Ovary (tissue), 9 donors: Measurements from ENCODE around the gene CRYZL1. TPM values are rescaled to one million over a fixed set of nuclear protein-coding genes. Genes with fewer than 3 reads are reported as not detected.
A peak's percentile ranks its signal among the peaks of the same experiment; 100 is the strongest.

ENCODE experiments used
- DNase-seq, 5 donors: peaks; one replicate each; pipeline ENCODE4 v3.0.0-alpha.2; 2019 to 2020
- H3K27ac ChIP-seq, 2 donors: fragments of 200-600 bp; one replicate each; pipeline versions ENCODE4 v1.5.1 to v1.8.0; 2019 to 2022
- H3K27me3 ChIP-seq: fragments of 200-600 bp; one replicate; pipeline ENCODE4 v1.8.0; 2022
- H3K36me3 ChIP-seq: fragments of 200-600 bp; sonication (generic); one replicate; pipeline ENCODE4 v1.5.1; 2019
- H3K4me1 ChIP-seq: one replicate; pipeline ENCODE4 v1.8.1; 2013; ENCODE audit warnings: mild to moderate bottlenecking, moderate library complexity; ENCODE audit not compliant: insufficient read depth
- H3K4me3 ChIP-seq: fragments of 200-600 bp; sonication (generic); one replicate; pipeline ENCODE4 v1.5.1; 2017
- H3K9me3 ChIP-seq, 2 donors: fragments of 200-600 bp in 1 of 2; sonication (generic) in 1 of 2; one replicate each; pipeline versions ENCODE4 v1.5.1 to v1.8.1; 2013 to 2019; ENCODE audit warnings: mild to moderate bottlenecking in 1 of 2, moderate library complexity in 1 of 2
- CTCF ChIP-seq, 3 donors: fragments of 450-650 bp in 2 of 3; fragments of 200-600 bp in 1 of 3; IDR thresholded peaks; one replicate each; pipeline versions ENCODE4 v1.5.1 to v1.8.0; 2016 to 2022; ENCODE audit warnings: antibody characterized with exemption in 3 of 3, mild to moderate bottlenecking in 1 of 3
- EP300 ChIP-seq: sonication (generic); formaldehyde crosslinking; IDR thresholded peaks from one replicate; pipeline ENCODE4 v1.6.1; 2017; ENCODE audit warnings: antibody characterized with exemption
- POLR2A ChIP-seq: fragments of 450-650 bp; IDR thresholded peaks from one replicate; pipeline ENCODE4 v1.6.1; 2017; ENCODE audit warnings: antibody characterized with exemption, mild to moderate bottlenecking, moderate library complexity
- WGBS, 3 donors: extraction: QIAGEN DNeasy Blood & Tissue Kit in 1 of 3; methylation state at CpG; one replicate each; pipeline versions ENCODE4 v1.1.5 to v1.1.7; 2013 to 2017; 5-methylcytosine and 5-hydroxymethylcytosine counted together
- intact Hi-C, 4 donors: fragments of 100-400 bp; cut with DNase I; formaldehyde crosslinking; loops; one replicate each; pipeline versions ENCODE4 v1.11.0 to v1.15.1; 2022 to 2023
- polyA plus RNA-seq, 2 donors: library from polyadenylated mRNA; stranded (reverse); fragments of 200-250 nt in 1 of 2; fragments of 350-450 nt in 1 of 2; fragmentation: Illumina TruSeq in 1 of 2; extraction: RNeasy Lipid Tissue Mini Kit (QIAGEN cat#74804) in 1 of 2; gene quantifications; one replicate each; pipeline ENCODE4 v1.2.3, GENCODE V29; 2013 to 2014
- total RNA-seq, 7 donors: library from RNA; depleted of rRNA in 2 of 7; stranded (reverse); fragments of >200 nt in 2 of 7; fragmentation: NEBNext Ultra II Directional in 3 of 7; extraction: Animal tissue kit (Norgen Biotek cat#: 25700) in 3 of 7; gene quantifications; one replicate each; pipeline versions ENCODE4 v1.1.0 to v1.2.4, GENCODE V29; 2016 to 2023
- donor health status: DM: no; HTN: no; CAD: no; lungs with moderate emphysema.
- donor health status: DM: no; HTN: no; CAD: no.
- donor health status: Bipolar disorder and iron deficiency.
- donor health status: DM: yes; HTN: yes; CAD: no.
- donor health status: DM: no; HTN: no; CAD: no.
- donor health status: DM: yes; HTN: yes; CAD: no.

CRYZL1 gene
- total and polyA plus RNA-seq, 9 donors: 27.0 to 59.6 (median 45.9) TPM

GRCh38 chr21:33542640-33543504 lies 98.7 kb downstream of the CRYZL1 start, which contains the start of gene SON:
SON (plus strand) TSS chr21:33543038; CDS start chr21:33543093, 55 bp downstream.
- peak; percentile 97 to 99 (median 98) for DNase-seq
- Histone ChIP-seq H3K27ac (peak within 1 kb of the TSS; percentile 92 to 94), H3K36me3 (no peaks in the 10 kb centered on the region), H3K4me1 (peaks cover 5% of the 10 kb centered on the region), H3K4me3 (peak within 1 kb of the TSS; percentile 88), H3K9me3 (no peaks in the 10 kb centered on the region), H3K27me3 (no peaks in the 10 kb centered on the region)
- no peak for TF ChIP-seq CTCF (IDR thresholded peaks at IDR 0.05)
- TF ChIP-seq EP300: peak; percentile 51
- peak; percentile 94 for TF ChIP-seq POLR2A
- intact Hi-C loops: loop anchor here in 1 of 4 donors (5.0 kb wide), 1 partner anchor 99 kb away; the partner anchor contains the start of genes CRYZL1 and ITSN1
- 0 to 1% (median 1%) methylated on average over 47 to 56 of the region's 57 CpGs for WGBS, 3 donors

DNA sequence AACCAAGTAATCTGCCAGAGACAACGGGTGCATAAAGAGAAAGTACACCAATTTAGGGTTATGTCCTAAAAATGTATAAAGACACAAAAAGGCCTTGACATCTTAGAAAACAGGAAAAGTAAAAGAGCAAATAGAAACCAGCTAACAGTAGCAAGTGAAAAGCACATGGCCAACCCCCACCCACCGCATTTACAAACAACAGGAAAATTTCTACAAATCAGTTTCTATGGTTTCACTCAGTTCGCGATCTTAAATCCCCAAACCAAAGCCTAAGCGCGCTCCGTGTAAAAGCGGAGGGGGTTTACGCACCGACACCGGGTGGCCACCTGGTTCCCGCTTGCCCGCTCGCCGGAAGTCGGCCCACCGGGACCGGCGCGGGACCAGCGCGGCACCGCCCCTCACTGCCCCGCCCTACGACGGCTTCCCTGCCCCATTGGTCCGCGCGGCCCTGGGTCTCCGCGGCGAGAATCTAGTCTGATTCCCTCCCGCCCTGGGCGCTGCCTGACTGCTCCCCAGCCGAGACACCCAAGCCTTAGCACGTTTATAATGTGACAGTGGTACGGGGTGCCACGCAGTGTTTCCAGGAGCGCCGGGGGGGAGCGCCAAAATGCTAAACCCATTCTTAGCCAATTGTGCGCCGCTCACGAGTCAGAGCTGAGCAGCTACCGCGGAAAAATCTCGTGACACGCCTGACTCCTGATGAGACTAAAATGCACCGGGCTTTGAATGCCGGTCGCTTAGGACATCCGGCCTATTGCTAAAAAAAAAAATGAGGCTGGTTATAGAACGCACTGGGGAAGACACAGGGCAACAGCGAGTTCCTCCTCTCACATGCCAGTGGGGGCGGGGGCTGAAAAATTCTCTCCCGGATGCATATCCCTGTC lies 99.5 kb downstream of the CRYZL1 start, which contains the start of gene GART:
GART (minus strand) TSS at position 362 of the 884 bp plus-strand sequence. CDS start 2,802 bp downstream, outside the sequence.
- Histone ChIP-seq H3K4me3 (peak within 1 kb of the TSS; percentile 88), H3K27ac (peak within 1 kb of the TSS; percentile 92 to 94), H3K4me1 (peaks cover 5% of the 10 kb centered on the region), H3K36me3 (no peaks in the 10 kb centered on the region), H3K9me3 (no peaks in the 10 kb centered on the region), H3K27me3 (no peaks in the 10 kb centered on the region)
- WGBS, 3 donors: 0% methylated on average over 55 to 56 of the region's 56 CpGs
- TF ChIP-seq POLR2A (peak; percentile 87), EP300 (no peak)
- intact Hi-C loops: loop anchor here in 1 of 4 donors (5.0 kb wide), 1 partner anchor 100 kb away; the partner anchor contains the start of genes CRYZL1 and ITSN1
- DNase-seq: peak; percentile 83 to 90 (median 85)

DNA sequence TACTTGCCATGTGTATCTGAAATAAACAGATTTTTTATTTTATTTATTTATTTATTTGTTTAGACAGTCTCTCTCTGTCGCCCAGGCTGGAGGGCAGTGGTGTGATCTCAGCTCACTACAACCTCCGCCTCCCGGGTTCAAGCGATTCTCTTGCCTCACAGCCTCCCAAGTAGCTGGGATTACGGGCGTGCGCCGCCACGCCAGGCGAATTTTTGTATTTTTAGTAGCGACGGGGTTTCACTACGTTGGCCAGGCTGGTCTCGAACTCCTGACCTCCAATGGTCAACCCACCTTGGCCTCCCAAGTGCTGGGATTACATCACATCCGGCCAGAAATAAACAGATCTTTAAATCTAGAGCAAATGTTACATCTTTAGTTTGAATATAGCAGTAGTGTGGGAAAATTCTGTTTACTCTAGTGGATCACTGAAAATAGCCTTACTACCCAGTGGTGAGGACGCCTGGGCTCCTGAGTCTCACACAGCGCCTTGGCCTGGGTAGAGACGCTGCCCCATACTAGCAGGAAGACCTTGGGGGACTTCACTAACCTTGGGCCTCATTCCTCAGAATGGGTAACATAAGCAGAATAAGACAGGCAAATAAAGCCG lies 100.3 kb downstream of the CRYZL1 start:
- no peaks in the 10 kb centered on the region for H3K36me3 ChIP-seq
- peaks cover 5% of the 10 kb centered on the region for H3K4me1 ChIP-seq
- no peaks in the 10 kb centered on the region for H3K27me3 ChIP-seq
- H3K9me3 ChIP-seq: no peaks in the 10 kb centered on the region
- TF ChIP-seq CTCF (IDR thresholded peaks at IDR 0.05) (no peak), EP300 (no peak), POLR2A (no peak)
- peak overlapping the region in 1 of 2 donors; percentile 94 for H3K27ac ChIP-seq
- 37 to 46% (median 45%) methylated on average over 19 of the region's 19 CpGs for WGBS, 3 donors
- peak in 4 of 5 donors; percentile 22 to 58 (median 41) for DNase-seq
- H3K4me3 ChIP-seq: peak overlapping the region; percentile 88
- intact Hi-C loops: loop anchor here in 1 of 4 donors (5.0 kb wide), 1 partner anchor 101 kb away; the partner anchor contains the start of genes CRYZL1 and ITSN1

GRCh38 chr21:33540711-33541104 lies 100.8 kb downstream of the CRYZL1 start:
- no peaks in the 10 kb centered on the region for H3K27me3 ChIP-seq
- peaks cover 5% of the 10 kb centered on the region for H3K4me1 ChIP-seq
- WGBS, 3 donors: 39 to 54% (median 46%) methylated on average over 3 of the region's 3 CpGs
- no peaks in the 10 kb centered on the region for H3K9me3 ChIP-seq
- peak overlapping the region; percentile 88 for H3K4me3 ChIP-seq
- H3K36me3 ChIP-seq: no peaks in the 10 kb centered on the region
- TF ChIP-seq POLR2A (no peak), EP300 (no peak), CTCF (IDR thresholded peaks at IDR 0.05) (no peak)
- intact Hi-C loops: loop anchor here in 1 of 4 donors (5.0 kb wide), 1 partner anchor 102 kb away; the partner anchor contains the start of genes CRYZL1 and ITSN1
- H3K27ac ChIP-seq: peak overlapping the region in 1 of 2 donors; percentile 94
- no peak for DNase-seq
